ENCODE results near the gene HPSE2.

GRCh38 chr10:98517672-98518071 is 718.0 kb downstream of the HPSE2 start:
- TF ChIP-seq POLR2A (IDR thresholded peaks at IDR 0.05; ENCODE audit: low read length): no peak
- TF ChIP-seq GATA1 (IDR thresholded peaks at IDR 0.05; ENCODE audit: low read depth, low read length): no peak
